SH-SY5Y (cell line): ENCODE data around the gene PLEKHB2.

Experiments
- GATA2 ChIP-seq: IDR thresholded peaks from 2 replicates; pipeline ENCODE4 v1.6.1; 2011; ENCODE audit warnings: mild to moderate bottlenecking, low read depth, low read length
- GATA3 ChIP-seq: IDR thresholded peaks from 2 replicates; pipeline ENCODE4 v1.6.1; 2011; ENCODE audit warnings: low read depth, mild to moderate bottlenecking, low read length, moderate library complexity

Gene PLEKHB2

GRCh38 chr2:131093006-131093695 is 12.0 kb upstream of the PLEKHB2 start, which contains the start of gene FAM168B:
Gene FAM168B (minus strand): TSS chr2:131093460. CDS start chr2:131082646, 10,814 bp downstream.
- TF ChIP-seq GATA2 = no peak
- TF ChIP-seq GATA3 = no peak

GRCh38 chr2:131093696-131094462 is 11.3 kb upstream of the PLEKHB2 start:
- TF ChIP-seq GATA3 (no peak), GATA2 (no peak)

- TF ChIP-seq GATA3 = no peak
- no peak for TF ChIP-seq GATA2
Observed at GRCh38 chr2:131094463-131095281, 10.5 kb upstream of the PLEKHB2 start.

DNA sequence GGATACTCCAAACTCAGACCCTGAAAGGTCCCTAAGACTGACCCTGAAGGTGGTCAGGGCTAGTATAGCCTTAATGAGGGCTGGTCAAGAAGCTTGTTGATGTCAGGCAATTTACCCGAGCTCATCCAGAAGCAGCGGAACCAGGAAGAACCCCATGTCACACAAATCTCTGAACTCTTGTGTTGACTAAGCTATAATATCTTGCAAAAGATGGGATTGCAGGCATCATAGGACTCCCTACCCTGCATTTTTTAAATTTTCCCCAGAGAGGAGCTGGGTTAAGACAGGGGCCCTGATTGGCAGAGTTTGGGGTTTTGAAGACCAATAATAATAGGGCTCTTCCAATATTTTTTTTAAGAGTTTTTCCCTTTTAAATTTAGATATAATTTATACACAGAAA is 2.0 kb upstream of the PLEKHB2 start:
- TF ChIP-seq GATA2 = no peak
- no peak for TF ChIP-seq GATA3

- no peak for TF ChIP-seq GATA2
- TF ChIP-seq GATA3 = no peak
Observed at GRCh38 chr2:131104487-131105155, 515 bp upstream of the PLEKHB2 start.

GRCh38 chr2:131105950-131106801 is 1.0 kb downstream of the PLEKHB2 start:
- TF ChIP-seq GATA2 (no peak; the same call in 1 of the 2 replicates), GATA3 (no peak)

DNA sequence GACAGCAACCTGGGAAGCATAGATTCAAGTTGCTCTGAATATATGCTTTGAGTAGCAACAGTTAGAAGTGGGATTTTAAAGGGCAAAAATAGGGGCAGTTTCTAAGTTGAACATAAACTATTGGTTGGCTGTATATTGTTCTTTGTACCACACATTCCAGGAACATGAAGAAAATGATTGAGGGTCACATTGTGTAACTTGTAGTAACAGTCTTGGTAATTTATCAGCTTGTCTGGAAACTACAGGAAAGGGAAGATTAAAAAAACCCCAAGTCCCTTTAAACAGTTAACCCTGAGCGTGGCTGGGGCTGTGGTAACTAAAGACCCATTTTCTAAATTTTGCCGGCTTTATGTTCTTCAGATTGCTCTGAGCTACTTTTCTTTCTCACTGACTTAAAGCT is 7.4 kb downstream of the PLEKHB2 start:
- TF ChIP-seq GATA2 (no peak), GATA3 (no peak)

- TF ChIP-seq GATA3 (no peak), GATA2 (no peak)
Observed at GRCh38 chr2:131113566-131114227, 8.6 kb downstream of the PLEKHB2 start.

GRCh38 chr2:131115752-131116151 is 10.6 kb downstream of the PLEKHB2 start:
- TF ChIP-seq GATA2 (no peak), GATA3 (no peak)

DNA sequence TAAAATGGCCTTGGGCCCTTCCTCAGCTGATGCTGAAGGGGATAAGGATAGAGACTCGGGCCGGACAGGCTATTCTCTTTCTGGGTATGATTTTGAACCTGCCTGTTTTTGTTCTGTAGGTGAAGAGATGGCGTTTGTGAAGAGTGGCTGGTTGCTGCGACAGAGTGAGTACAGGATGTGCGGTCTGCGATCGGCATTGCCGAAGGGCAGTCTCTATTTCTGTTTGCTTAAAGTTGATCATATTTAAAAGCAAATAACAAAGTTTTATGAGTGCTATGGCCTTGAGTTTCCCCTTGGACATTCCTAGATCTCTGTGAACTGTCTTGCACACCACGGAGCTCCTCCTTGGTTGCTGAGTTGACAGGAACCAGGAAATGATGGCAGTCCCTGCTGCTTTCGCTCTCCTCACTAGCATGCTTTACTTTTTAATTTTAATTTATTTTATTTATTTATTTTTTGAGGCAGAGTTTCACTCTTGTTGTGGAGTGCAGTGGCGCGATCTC is 15.7 kb downstream of the PLEKHB2 start:
- no peak for TF ChIP-seq GATA3

DNA sequence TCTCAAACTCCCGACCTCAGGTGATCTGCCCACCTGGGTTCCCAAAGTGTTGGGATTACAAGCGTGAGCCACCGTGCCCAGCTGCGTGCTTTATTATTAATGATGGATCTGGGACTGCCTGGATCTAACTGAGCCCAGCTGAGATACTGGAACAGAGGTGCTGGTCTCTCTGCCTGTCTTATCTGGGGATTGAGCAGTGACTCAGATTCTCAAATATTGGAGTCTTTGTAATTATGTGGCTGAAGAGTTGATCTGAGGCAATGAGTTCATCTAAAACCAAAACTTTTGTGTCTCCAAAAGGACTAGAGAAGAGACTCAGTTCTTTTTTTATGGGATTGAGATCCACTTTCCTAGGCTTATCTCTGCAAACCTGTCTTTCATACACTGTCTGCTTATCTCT is 16.3 kb downstream of the PLEKHB2 start:
- no peak for TF ChIP-seq GATA3
- no peak for TF ChIP-seq GATA2

- TF ChIP-seq GATA2 (no peak), GATA3 (no peak)
Observed at GRCh38 chr2:131122496-131122895, 17.4 kb downstream of the PLEKHB2 start.

GRCh38 chr2:131123192-131123591 is 18.1 kb downstream of the PLEKHB2 start:
- TF ChIP-seq GATA2 (no peak), GATA3 (no peak)
